HepG2 (cell line): ENCODE data around the gene HSPA1A. TPM values are rescaled to one million over a fixed set of nuclear protein-coding genes. Genes with fewer than 3 reads are reported as not detected.
A peak's percentile ranks its signal among the peaks of the same experiment; 100 is the strongest.

Experiments
- CERS6 ChIP-seq: sonication (generic); formaldehyde crosslinking; IDR thresholded peaks from 2 replicates; pipeline ENCODE4 v1.5.0; 2020; ENCODE audit warnings: missing genetic modification reagents
- EHMT2 ChIP-seq: fragments of 200-600 bp; sonication (generic); IDR thresholded peaks from 2 replicates; pipeline ENCODE4 v1.7.0; 2017; ENCODE audit warnings: antibody characterized with exemption, low read depth, low read length, borderline replicate concordance
- HOXA3 ChIP-seq: sonication (generic); formaldehyde crosslinking; IDR thresholded peaks from 2 replicates; pipeline ENCODE4 v1.5.0; 2020; ENCODE audit warnings: missing genetic modification reagents
- KDM4B ChIP-seq: sonication (generic); formaldehyde crosslinking; IDR thresholded peaks from 2 replicates; pipeline ENCODE4 v1.4.0; 2020; ENCODE audit warnings: missing genetic modification reagents
- KDM5B ChIP-seq: sonication (generic); formaldehyde crosslinking; IDR thresholded peaks from 2 replicates; pipeline ENCODE4 v1.4.0; 2020; ENCODE audit warnings: missing genetic modification reagents, mild to moderate bottlenecking, borderline replicate concordance
- KIAA2018 ChIP-seq: sonication (generic); formaldehyde crosslinking; IDR thresholded peaks from 2 replicates; pipeline ENCODE4 v1.5.0; 2020; ENCODE audit warnings: mild to moderate bottlenecking, missing genetic modification reagents, borderline replicate concordance
- NPAS2 ChIP-seq: sonication (generic); formaldehyde crosslinking; IDR thresholded peaks from 2 replicates; pipeline ENCODE4 v1.8.0; 2022; ENCODE audit warnings: mild to moderate bottlenecking, missing genetic modification reagents, borderline replicate concordance
- SKI ChIP-seq: fragments of 450-650 bp; IDR thresholded peaks from one replicate; pipeline ENCODE4 v1.6.1; 2018; ENCODE audit warnings: mild to moderate bottlenecking; ENCODE audit not compliant: partially characterized antibody
- SP2 ChIP-seq: sonication (generic); formaldehyde crosslinking; IDR thresholded peaks from 2 replicates; pipeline ENCODE4 v1.5.1; 2020; ENCODE audit warnings: mild to moderate bottlenecking, missing genetic modification reagents
- ZNF496 ChIP-seq: sonication (generic); formaldehyde crosslinking; IDR thresholded peaks from 2 replicates; pipeline ENCODE4 v1.8.1; 2023; ENCODE audit warnings: mild to moderate bottlenecking, moderate library complexity, missing genetic modification reagents; ENCODE audit not compliant: insufficient replicate concordance
- ZNF674 ChIP-seq: sonication (generic); formaldehyde crosslinking; IDR thresholded peaks from 2 replicates; pipeline ENCODE4 v1.5.0; 2020; ENCODE audit warnings: low read depth, mild to moderate bottlenecking, missing genetic modification reagents
- ZSCAN9 ChIP-seq: IDR thresholded peaks from 2 replicates; pipeline ENCODE4 v1.6.1; 2016; ENCODE audit warnings: borderline replicate concordance
- polyA plus RNA-seq, 8 experiments: library from polyadenylated mRNA; depleted of rRNA in 3 of 8; stranded (reverse) in 7 of 8; unstranded in 1 of 8; fragments of >200 nt; fragmentation: Illumina TruSeq in 4 of 8; extraction: Trizol in 4 of 8; gene quantifications; 2 replicates each; pipeline versions ENCODE4 v1.2.1 to v1.2.3, GENCODE V29; 2011 to 2016; ENCODE audit warnings: low read depth in 4 of 8, missing spikeins in 1 of 8, mixed read lengths in 1 of 8; ENCODE audit not compliant: insufficient read depth in 1 of 8
- total RNA-seq, 5 experiments: library from RNA; depleted of rRNA; stranded (reverse); fragments of >200 nt; fragmentation: Illumina TruSeq; extraction: Trizol; gene quantifications; 2 replicates each; pipeline ENCODE4 v1.2.3, GENCODE V29; 2016; ENCODE audit warnings: low read depth in 1 of 5
- TF ChIP-seq, protein P1 (sequence below): sonication (generic); formaldehyde crosslinking; IDR thresholded peaks from 2 replicates; pipeline ENCODE4 v1.4.0; 2020; ENCODE audit warnings: missing genetic modification reagents

HSPA1A gene
- total and polyA plus RNA-seq, 2 of the 13 experiments (the other 11 are each of a cell fraction or from before 2014, with no cell fraction given), result 44.5 to 85.0 TPM

DNA sequence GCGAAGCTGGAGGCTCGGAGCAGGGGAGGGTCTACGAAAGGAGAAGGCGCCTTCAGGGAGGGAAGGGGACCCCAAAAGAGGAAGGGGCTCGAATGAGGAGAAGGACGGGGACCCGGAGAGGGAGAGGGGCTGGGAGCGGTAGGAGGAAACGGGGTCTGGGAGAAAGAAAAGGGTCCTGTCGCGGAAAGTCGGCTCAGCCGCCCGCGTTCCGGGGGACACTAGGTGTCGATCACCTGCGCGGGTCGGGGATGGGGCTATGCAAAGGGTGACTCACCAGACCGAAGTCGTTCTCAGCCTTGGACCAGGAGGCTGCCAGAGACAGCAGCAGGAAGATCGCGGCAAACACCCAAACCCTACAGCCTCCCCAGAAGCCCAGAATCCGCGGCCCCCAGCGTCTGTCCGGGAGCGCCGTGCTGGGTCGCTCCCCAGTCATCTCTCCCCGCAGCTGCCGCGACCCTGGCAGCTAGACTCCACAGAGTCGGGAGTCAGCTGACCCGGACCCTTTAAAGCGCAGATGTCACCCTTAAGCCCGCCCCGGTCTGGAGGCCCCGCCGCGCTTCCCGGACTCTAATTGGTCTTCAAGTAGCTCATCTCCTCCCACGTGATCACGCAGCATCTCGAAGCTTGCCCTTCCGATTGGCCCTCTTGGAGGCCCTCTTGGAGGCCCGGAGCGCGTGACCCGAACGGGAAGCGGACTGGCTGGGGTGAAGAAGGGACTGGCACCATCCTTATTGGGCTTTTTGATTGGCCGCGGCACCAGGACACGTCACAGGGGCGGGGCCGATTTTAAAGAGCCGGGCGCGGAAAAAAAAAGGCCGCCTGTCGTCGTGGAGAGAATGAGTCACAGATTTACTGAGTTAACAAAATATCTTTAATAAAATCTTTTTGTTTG lies 47.2 kb downstream of the HSPA1A start, which contains the start of gene NEU1 (continued):
- TF ChIP-seq, protein P1, sequence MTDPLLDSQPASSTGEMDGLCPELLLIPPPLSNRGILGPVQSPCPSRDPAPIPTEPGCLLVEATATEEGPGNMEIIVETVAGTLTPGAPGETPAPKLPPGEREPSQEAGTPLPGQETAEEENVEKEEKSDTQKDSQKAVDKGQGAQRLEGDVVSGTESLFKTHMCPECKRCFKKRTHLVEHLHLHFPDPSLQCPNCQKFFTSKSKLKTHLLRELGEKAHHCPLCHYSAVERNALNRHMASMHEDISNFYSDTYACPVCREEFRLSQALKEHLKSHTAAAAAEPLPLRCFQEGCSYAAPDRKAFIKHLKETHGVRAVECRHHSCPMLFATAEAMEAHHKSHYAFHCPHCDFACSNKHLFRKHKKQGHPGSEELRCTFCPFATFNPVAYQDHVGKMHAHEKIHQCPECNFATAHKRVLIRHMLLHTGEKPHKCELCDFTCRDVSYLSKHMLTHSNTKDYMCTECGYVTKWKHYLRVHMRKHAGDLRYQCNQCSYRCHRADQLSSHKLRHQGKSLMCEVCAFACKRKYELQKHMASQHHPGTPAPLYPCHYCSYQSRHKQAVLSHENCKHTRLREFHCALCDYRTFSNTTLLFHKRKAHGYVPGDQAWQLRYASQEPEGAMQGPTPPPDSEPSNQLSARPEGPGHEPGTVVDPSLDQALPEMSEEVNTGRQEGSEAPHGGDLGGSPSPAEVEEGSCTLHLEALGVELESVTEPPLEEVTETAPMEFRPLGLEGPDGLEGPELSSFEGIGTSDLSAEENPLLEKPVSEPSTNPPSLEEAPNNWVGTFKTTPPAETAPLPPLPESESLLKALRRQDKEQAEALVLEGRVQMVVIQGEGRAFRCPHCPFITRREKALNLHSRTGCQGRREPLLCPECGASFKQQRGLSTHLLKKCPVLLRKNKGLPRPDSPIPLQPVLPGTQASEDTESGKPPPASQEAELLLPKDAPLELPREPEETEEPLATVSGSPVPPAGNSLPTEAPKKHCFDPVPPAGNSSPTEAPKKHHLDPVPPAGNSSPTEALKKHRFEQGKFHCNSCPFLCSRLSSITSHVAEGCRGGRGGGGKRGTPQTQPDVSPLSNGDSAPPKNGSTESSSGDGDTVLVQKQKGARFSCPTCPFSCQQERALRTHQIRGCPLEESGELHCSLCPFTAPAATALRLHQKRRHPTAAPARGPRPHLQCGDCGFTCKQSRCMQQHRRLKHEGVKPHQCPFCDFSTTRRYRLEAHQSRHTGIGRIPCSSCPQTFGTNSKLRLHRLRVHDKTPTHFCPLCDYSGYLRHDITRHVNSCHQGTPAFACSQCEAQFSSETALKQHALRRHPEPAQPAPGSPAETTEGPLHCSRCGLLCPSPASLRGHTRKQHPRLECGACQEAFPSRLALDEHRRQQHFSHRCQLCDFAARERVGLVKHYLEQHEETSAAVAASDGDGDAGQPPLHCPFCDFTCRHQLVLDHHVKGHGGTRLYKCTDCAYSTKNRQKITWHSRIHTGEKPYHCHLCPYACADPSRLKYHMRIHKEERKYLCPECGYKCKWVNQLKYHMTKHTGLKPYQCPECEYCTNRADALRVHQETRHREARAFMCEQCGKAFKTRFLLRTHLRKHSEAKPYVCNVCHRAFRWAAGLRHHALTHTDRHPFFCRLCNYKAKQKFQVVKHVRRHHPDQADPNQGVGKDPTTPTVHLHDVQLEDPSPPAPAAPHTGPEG (CRISPR knock-in tag), result peak; percentile 56; the same call in 1 of the 2 replicates
- TF ChIP-seq NPAS2 (CRISPR knock-in tag) (no peak), ZSCAN9 (CRISPR knock-in tag) (peak; percentile 94), KIAA2018 (0 out of 2 replicates have a peak, but pooled peaks have one; percentile 69), EHMT2 (no peak), KDM5B (CRISPR knock-in tag) (peak; percentile 75; the same call in 1 of the 2 replicates), CERS6 (CRISPR knock-in tag) (no peak), ZNF496 (CRISPR knock-in tag) (no peak), ZNF674 (CRISPR knock-in tag) (no peak), HOXA3 (CRISPR knock-in tag) (peak; percentile 77; the same call in 1 of the 2 replicates), SKI (peak; percentile 87), KDM4B (CRISPR knock-in tag) (peak; percentile 95), SP2 (CRISPR knock-in tag) (peak; percentile 92)
